ENCODE measurements around the gene DGKQ. TPM values are rescaled to one million over a fixed set of nuclear protein-coding genes. Genes with fewer than 3 reads are reported as not detected.

DGKQ gene
- polyA plus RNA-seq, 1 of the 3 experiments (the other 2 are of a cell fraction), result 10.9 TPM

DNA sequence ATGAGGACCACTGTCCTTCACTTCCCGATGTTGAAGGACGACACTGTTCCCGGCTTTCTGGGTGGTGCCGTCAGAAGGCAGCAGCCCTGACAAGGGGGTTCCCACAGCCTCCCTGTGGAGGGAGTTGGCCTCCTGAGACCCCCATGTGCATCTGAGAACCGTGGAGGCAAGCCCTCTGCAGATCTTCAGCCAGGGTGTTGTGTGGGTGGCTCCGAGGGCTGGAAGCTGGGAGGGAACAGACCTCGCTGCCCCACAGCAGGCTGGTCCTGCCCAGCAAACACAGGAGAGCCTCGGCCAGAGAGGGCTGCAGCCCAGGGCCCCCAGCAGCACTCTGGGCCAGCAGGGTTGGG, 16.2 kb downstream of the DGKQ start (continued):
- TF ChIP-seq, protein P1, sequence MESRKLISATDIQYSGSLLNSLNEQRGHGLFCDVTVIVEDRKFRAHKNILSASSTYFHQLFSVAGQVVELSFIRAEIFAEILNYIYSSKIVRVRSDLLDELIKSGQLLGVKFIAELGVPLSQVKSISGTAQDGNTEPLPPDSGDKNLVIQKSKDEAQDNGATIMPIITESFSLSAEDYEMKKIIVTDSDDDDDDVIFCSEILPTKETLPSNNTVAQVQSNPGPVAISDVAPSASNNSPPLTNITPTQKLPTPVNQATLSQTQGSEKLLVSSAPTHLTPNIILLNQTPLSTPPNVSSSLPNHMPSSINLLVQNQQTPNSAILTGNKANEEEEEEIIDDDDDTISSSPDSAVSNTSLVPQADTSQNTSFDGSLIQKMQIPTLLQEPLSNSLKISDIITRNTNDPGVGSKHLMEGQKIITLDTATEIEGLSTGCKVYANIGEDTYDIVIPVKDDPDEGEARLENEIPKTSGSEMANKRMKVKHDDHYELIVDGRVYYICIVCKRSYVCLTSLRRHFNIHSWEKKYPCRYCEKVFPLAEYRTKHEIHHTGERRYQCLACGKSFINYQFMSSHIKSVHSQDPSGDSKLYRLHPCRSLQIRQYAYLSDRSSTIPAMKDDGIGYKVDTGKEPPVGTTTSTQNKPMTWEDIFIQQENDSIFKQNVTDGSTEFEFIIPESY (IDR thresholded peaks at IDR 0.05; ENCODE audit: borderline replicate concordance, low read depth), result no peak

DNA sequence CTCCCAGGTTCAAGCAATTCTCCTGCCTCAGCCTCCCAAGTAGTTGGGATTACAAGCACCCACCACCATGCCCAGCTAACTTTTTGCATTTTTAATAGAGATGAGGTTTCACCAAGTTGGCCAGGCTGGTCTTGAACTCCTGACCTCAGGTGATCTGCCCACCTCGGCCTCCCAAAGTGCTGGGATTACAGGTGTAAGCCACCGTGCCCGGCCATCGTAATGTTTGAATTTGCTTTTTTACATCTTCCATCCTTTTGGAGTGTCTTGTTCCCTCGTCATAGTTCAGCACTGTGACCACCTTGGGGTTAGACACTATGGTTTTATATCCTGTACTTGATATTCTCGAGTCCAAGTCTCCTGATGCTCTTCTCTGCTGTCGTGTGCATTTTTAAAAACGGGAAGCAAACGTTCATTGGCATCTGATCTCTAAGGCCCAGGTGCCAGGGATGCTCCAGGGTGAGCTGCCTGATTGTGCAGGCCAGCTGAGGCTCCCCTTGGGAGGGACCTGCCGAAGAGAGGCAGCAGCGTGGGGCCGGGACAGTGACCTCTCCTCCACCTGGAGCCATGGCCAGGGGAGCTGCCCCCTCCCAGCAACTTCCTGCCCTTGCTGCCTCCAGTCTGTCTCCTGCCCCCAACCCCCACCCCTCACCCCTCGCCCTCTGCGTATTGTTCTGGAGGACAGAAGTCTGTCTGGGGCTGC, 16.7 kb downstream of the DGKQ start:
- CTCF ChIA-PET, result no interaction called here
- H3K4me3 ChIP-seq (ENCODE audit: low read depth in 2 of 2, low read length in 1 of 2), result no peak overlapping the region
- H3K4me1 ChIP-seq (ENCODE audit: control insufficient read depth in 1 of 2, insufficient read depth in 2 of 2, low read depth in 1 of 2, low read length in 1 of 2), result no peaks in the 10 kb centered on the region
- no peak overlapping the region for H3K27ac ChIP-seq (ENCODE audit: low read depth in 2 of 2, low read length in 1 of 2)
- H3K4me2 ChIP-seq, result no peak overlapping the region
- POLR2A ChIA-PET, result no interaction called here
- WGBS (ENCODE audit: low lambda C conversion rate), result 75% methylated on average over 12 of the region's 14 CpGs
- no peak for DNase-seq
- H3K36me3 ChIP-seq (replicated peaks in 1 of 2; ENCODE audit: control insufficient read depth in 1 of 2, insufficient read depth in 2 of 2, low read length in 1 of 2), result peaks cover 0 to 25% of the 10 kb centered on the region in 2 experiments
- TF ChIP-seq, protein P2, sequence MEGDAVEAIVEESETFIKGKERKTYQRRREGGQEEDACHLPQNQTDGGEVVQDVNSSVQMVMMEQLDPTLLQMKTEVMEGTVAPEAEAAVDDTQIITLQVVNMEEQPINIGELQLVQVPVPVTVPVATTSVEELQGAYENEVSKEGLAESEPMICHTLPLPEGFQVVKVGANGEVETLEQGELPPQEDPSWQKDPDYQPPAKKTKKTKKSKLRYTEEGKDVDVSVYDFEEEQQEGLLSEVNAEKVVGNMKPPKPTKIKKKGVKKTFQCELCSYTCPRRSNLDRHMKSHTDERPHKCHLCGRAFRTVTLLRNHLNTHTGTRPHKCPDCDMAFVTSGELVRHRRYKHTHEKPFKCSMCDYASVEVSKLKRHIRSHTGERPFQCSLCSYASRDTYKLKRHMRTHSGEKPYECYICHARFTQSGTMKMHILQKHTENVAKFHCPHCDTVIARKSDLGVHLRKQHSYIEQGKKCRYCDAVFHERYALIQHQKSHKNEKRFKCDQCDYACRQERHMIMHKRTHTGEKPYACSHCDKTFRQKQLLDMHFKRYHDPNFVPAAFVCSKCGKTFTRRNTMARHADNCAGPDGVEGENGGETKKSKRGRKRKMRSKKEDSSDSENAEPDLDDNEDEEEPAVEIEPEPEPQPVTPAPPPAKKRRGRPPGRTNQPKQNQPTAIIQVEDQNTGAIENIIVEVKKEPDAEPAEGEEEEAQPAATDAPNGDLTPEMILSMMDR (IDR thresholded peaks at IDR 0.05), result no peak
- TF ChIP-seq POLR2AphosphoS5 (IDR thresholded peaks at IDR 0.05; ENCODE audit: low read depth, low read length) (no peak), RAD21 (IDR thresholded peaks at IDR 0.05; ENCODE audit: low read length) (no peak), JUND (IDR thresholded peaks at IDR 0.05) (no peak), MXI1 (IDR thresholded peaks at IDR 0.05; ENCODE audit: low read depth, low read length) (no peak)
- TF ChIP-seq, protein P3, sequence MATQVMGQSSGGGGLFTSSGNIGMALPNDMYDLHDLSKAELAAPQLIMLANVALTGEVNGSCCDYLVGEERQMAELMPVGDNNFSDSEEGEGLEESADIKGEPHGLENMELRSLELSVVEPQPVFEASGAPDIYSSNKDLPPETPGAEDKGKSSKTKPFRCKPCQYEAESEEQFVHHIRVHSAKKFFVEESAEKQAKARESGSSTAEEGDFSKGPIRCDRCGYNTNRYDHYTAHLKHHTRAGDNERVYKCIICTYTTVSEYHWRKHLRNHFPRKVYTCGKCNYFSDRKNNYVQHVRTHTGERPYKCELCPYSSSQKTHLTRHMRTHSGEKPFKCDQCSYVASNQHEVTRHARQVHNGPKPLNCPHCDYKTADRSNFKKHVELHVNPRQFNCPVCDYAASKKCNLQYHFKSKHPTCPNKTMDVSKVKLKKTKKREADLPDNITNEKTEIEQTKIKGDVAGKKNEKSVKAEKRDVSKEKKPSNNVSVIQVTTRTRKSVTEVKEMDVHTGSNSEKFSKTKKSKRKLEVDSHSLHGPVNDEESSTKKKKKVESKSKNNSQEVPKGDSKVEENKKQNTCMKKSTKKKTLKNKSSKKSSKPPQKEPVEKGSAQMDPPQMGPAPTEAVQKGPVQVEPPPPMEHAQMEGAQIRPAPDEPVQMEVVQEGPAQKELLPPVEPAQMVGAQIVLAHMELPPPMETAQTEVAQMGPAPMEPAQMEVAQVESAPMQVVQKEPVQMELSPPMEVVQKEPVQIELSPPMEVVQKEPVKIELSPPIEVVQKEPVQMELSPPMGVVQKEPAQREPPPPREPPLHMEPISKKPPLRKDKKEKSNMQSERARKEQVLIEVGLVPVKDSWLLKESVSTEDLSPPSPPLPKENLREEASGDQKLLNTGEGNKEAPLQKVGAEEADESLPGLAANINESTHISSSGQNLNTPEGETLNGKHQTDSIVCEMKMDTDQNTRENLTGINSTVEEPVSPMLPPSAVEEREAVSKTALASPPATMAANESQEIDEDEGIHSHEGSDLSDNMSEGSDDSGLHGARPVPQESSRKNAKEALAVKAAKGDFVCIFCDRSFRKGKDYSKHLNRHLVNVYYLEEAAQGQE (IDR thresholded peaks at IDR 0.05; ENCODE audit: low read depth, low read length), result no peak
- TF ChIP-seq, protein P1 (IDR thresholded peaks at IDR 0.05; ENCODE audit: borderline replicate concordance, low read depth), result no peak
- TF ChIP-seq, protein P4, sequence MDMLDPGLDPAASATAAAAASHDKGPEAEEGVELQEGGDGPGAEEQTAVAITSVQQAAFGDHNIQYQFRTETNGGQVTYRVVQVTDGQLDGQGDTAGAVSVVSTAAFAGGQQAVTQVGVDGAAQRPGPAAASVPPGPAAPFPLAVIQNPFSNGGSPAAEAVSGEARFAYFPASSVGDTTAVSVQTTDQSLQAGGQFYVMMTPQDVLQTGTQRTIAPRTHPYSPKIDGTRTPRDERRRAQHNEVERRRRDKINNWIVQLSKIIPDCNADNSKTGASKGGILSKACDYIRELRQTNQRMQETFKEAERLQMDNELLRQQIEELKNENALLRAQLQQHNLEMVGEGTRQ (IDR thresholded peaks at IDR 0.05; ENCODE audit: borderline replicate concordance, low read depth, low read length), result no peak
- H2AFZ ChIP-seq (ENCODE audit: low read depth), result no peak overlapping the region
- no peaks in the 10 kb centered on the region for H3K79me2 ChIP-seq (ENCODE audit: insufficient read depth)
- no peaks in the 10 kb centered on the region for H3F3A ChIP-seq (replicated peaks; ENCODE audit: insufficient read depth)
- H3K9ac ChIP-seq, result no peak overlapping the region
- H3K9me3 ChIP-seq, result no peaks in the 10 kb centered on the region
- H3K27me3 ChIP-seq (ENCODE audit: insufficient read depth), result no peaks in the 10 kb centered on the region
- no peaks in the 10 kb centered on the region for H3K9me2 ChIP-seq
- no peaks in the 10 kb centered on the region for H4K20me1 ChIP-seq (ENCODE audit: insufficient read depth)
